Left kidney (tissue), 2 donors: ENCODE measurements around the gene PDGFRB. TPM values are rescaled to one million over a fixed set of nuclear protein-coding genes. Genes with fewer than 3 reads are reported as not detected.

Experiments
- DNase-seq: peaks from one replicate; pipeline ENCODE4 v3.0.0-alpha.2; 2013
- polyA plus RNA-seq: library from polyadenylated mRNA; unstranded; fragments of 120-200 nt; gene quantifications from one replicate; pipeline ENCODE4 v1.2.1, GENCODE V29; 2013; ENCODE audit not compliant: insufficient read length

Gene PDGFRB
- polyA plus RNA-seq, 1 donor = 137 TPM

GRCh38 chr5:150164211-150164980 lies 8.8 kb upstream of the PDGFRB start:
- no peak for DNase-seq

- no peak for DNase-seq
Observed at GRCh38 chr5:150163547-150164059, 8.0 kb upstream of the PDGFRB start.

- no peak for DNase-seq
Observed at GRCh38 chr5:150163035-150163434, 7.4 kb upstream of the PDGFRB start.

GRCh38 chr5:150162142-150162513 lies 6.5 kb upstream of the PDGFRB start:
- DNase-seq = no peak

- no peak for DNase-seq
Observed at GRCh38 chr5:150161242-150162141, 5.8 kb upstream of the PDGFRB start.

GRCh38 chr5:150160448-150161081 lies 4.9 kb upstream of the PDGFRB start:
- DNase-seq = no peak

- peak; percentile 72 for DNase-seq
Observed at GRCh38 chr5:150159741-150160179, 4.1 kb upstream of the PDGFRB start.

- no peak for DNase-seq
Observed at GRCh38 chr5:150159031-150159430, 3.4 kb upstream of the PDGFRB start.

- no peak for DNase-seq
Observed at GRCh38 chr5:150158170-150158949, 2.7 kb upstream of the PDGFRB start.

GRCh38 chr5:150157168-150157567 lies 1.5 kb upstream of the PDGFRB start:
- no peak for DNase-seq

- DNase-seq = no peak
Observed at GRCh38 chr5:150156540-150156939, 895 bp upstream of the PDGFRB start.

- no peak for DNase-seq
Observed at GRCh38 chr5:150156027-150156368, 353 bp upstream of the PDGFRB start.

GRCh38 chr5:150154618-150155128 lies 972 bp downstream of the PDGFRB start:
- no peak for DNase-seq

GRCh38 chr5:150153957-150154617 lies 1.6 kb downstream of the PDGFRB start:
- DNase-seq = no peak

- DNase-seq = no peak
Observed at GRCh38 chr5:150153483-150153882, 2.2 kb downstream of the PDGFRB start.

GRCh38 chr5:150152636-150153462 lies 2.8 kb downstream of the PDGFRB start:
- no peak for DNase-seq

GRCh38 chr5:150149618-150150017 lies 6.0 kb downstream of the PDGFRB start:
- no peak for DNase-seq

- DNase-seq = no peak
Observed at GRCh38 chr5:150148117-150148927, 7.3 kb downstream of the PDGFRB start.

- no peak for DNase-seq
Observed at GRCh38 chr5:150147670-150148069, 8.0 kb downstream of the PDGFRB start.
